ENCODE results near the gene DPP6.

The DPP6 gene

GRCh38 chr7:154844499-154844898, 792.3 kb downstream of the DPP6 start:
- H3K4me3 ChIP-seq (ENCODE audit: low read depth, low read length) = no peak overlapping the region
- peaks cover 91% of the 10 kb centered on the region for H3K27me3 ChIP-seq (ENCODE audit: insufficient read depth, low read depth, severe bottlenecking)
- no peaks in the 10 kb centered on the region for H3K9me3 ChIP-seq (ENCODE audit: severe bottlenecking)
- H3K36me3 ChIP-seq = no peaks in the 10 kb centered on the region
- no peak for TF ChIP-seq CTCF (IDR thresholded peaks at IDR 0.05; ENCODE audit: low read depth, low read length)
- H3K27ac ChIP-seq = no peak overlapping the region
- no peak for DNase-seq

GRCh38 chr7:154844955-154845354, 792.8 kb downstream of the DPP6 start:
- no peak for TF ChIP-seq CTCF (IDR thresholded peaks at IDR 0.05; ENCODE audit: low read depth, low read length)
- DNase-seq = no peak
- Histone ChIP-seq H3K27ac (no peak overlapping the region), H3K4me3 (ENCODE audit: low read depth, low read length) (no peak overlapping the region), H3K36me3 (no peaks in the 10 kb centered on the region), H3K9me3 (ENCODE audit: severe bottlenecking) (no peaks in the 10 kb centered on the region), H3K27me3 (ENCODE audit: insufficient read depth, low read depth, severe bottlenecking) (peaks cover 92% of the 10 kb centered on the region)

GRCh38 chr7:154848464-154848863, 796.3 kb downstream of the DPP6 start:
- TF ChIP-seq CTCF (IDR thresholded peaks at IDR 0.05; ENCODE audit: low read depth, low read length) = no peak

GRCh38 chr7:154852205-154852604, 800.0 kb downstream of the DPP6 start:
- Histone ChIP-seq H3K27me3 (ENCODE audit: insufficient read depth, low read depth, severe bottlenecking) (peaks cover 95% of the 10 kb centered on the region), H3K4me3 (ENCODE audit: low read depth, low read length) (no peak overlapping the region), H3K36me3 (no peaks in the 10 kb centered on the region), H3K9me3 (ENCODE audit: severe bottlenecking) (no peaks in the 10 kb centered on the region), H3K27ac (no peak overlapping the region)
- no peak for DNase-seq
- TF ChIP-seq CTCF (IDR thresholded peaks at IDR 0.05; ENCODE audit: low read depth, low read length) = no peak

More at GRCh38 chr7:154848464-154848863, 796.3 kb downstream of the DPP6 start:
- Histone ChIP-seq H3K4me3 (ENCODE audit: low read depth, low read length) (no peak overlapping the region), H3K36me3 (no peaks in the 10 kb centered on the region), H3K27ac (no peak overlapping the region), H3K9me3 (ENCODE audit: severe bottlenecking) (no peaks in the 10 kb centered on the region), H3K27me3 (ENCODE audit: insufficient read depth, low read depth, severe bottlenecking) (peaks cover 93% of the 10 kb centered on the region)
- no peak for DNase-seq

GRCh38 chr7:154853063-154853726, 801.0 kb downstream of the DPP6 start:
- H3K9me3 ChIP-seq (ENCODE audit: severe bottlenecking) = no peaks in the 10 kb centered on the region

More at GRCh38 chr7:154853063-154853726, 801.0 kb downstream of the DPP6 start:
- Histone ChIP-seq H3K4me3 (ENCODE audit: low read depth, low read length) (no peak overlapping the region), H3K36me3 (no peaks in the 10 kb centered on the region), H3K27ac (no peak overlapping the region), H3K27me3 (ENCODE audit: insufficient read depth, low read depth, severe bottlenecking) (peaks cover 95% of the 10 kb centered on the region)
- no peak for DNase-seq
- TF ChIP-seq CTCF (IDR thresholded peaks at IDR 0.05; ENCODE audit: low read depth, low read length) = no peak
